Osteocyte (in vitro differentiated cells): ENCODE measurements around the gene AXIN2. TPM values are rescaled to one million over a fixed set of nuclear protein-coding genes. Genes with fewer than 3 reads are reported as not detected.
"Not testable (repeated sequence)": the region's sequence is repeated elsewhere in the genome, so short reads cannot be mapped to it uniquely, and the experiment has no call there.

Experiments
- DNase-seq: peaks from one replicate; pipeline ENCODE4 v3.0.0; 2021; ENCODE audit warnings: mixed read lengths; ENCODE audit not compliant: unreplicated experiment; ENCODE audit errors: extremely low spot score
- H3K27ac Mint-ChIP-seq: one replicate; pipeline ENCODE4 v1.8.0; 2021; ENCODE audit warnings: mild to moderate bottlenecking, mixed read lengths; ENCODE audit not compliant: unreplicated experiment
- H3K27me3 Mint-ChIP-seq: one replicate; pipeline ENCODE4 v1.8.0; 2021; ENCODE audit warnings: mixed read lengths; ENCODE audit not compliant: unreplicated experiment
- H3K36me3 Mint-ChIP-seq: one replicate; pipeline ENCODE4 v1.8.0; 2021; ENCODE audit warnings: mixed read lengths; ENCODE audit not compliant: unreplicated experiment
- H3K4me1 Mint-ChIP-seq: one replicate; pipeline ENCODE4 v1.8.0; 2021; ENCODE audit warnings: mixed read lengths; ENCODE audit not compliant: unreplicated experiment
- H3K4me3 Mint-ChIP-seq: one replicate; pipeline ENCODE4 v1.8.0; 2021; ENCODE audit warnings: mild to moderate bottlenecking, moderate library complexity, mixed read lengths; ENCODE audit not compliant: unreplicated experiment
- H3K9me3 Mint-ChIP-seq: one replicate; pipeline ENCODE4 v1.8.0; 2021; ENCODE audit warnings: mixed read lengths; ENCODE audit not compliant: unreplicated experiment
- total RNA-seq: library from RNA; stranded (reverse); gene quantifications from 2 replicates; pipeline ENCODE4 v1.2.1, GENCODE V29; 2021
- TF ChIP-seq, protein P1 (sequence below): fragments of 200-600 bp; sonication (generic); IDR thresholded peaks from 2 replicates; pipeline ENCODE4 v1.5.0; 2021; ENCODE audit warnings: antibody characterized with exemption, mild to moderate bottlenecking, moderate library complexity

Gene AXIN2
- total RNA-seq, 1 donor from 2014 or later = 16.6 TPM

- Mint-ChIP-seq H3K4me3 (no peak overlapping the region), H3K27ac (peak overlapping the region; percentile 28), H3K9me3 (no peaks in the 10 kb centered on the region), H3K27me3 (no peaks in the 10 kb centered on the region), H3K4me1 (peaks cover 19% of the 10 kb centered on the region), H3K36me3 (peaks cover 22% of the 10 kb centered on the region)
- TF ChIP-seq, protein P1, sequence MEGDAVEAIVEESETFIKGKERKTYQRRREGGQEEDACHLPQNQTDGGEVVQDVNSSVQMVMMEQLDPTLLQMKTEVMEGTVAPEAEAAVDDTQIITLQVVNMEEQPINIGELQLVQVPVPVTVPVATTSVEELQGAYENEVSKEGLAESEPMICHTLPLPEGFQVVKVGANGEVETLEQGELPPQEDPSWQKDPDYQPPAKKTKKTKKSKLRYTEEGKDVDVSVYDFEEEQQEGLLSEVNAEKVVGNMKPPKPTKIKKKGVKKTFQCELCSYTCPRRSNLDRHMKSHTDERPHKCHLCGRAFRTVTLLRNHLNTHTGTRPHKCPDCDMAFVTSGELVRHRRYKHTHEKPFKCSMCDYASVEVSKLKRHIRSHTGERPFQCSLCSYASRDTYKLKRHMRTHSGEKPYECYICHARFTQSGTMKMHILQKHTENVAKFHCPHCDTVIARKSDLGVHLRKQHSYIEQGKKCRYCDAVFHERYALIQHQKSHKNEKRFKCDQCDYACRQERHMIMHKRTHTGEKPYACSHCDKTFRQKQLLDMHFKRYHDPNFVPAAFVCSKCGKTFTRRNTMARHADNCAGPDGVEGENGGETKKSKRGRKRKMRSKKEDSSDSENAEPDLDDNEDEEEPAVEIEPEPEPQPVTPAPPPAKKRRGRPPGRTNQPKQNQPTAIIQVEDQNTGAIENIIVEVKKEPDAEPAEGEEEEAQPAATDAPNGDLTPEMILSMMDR = no peak
- DNase-seq = no peak
These were observed 31.5 kb downstream of the AXIN2 start for GRCh38 chr17:65529761-65530522.

- no peak overlapping the region for H3K27ac Mint-ChIP-seq
- no peaks in the 10 kb centered on the region for H3K9me3 Mint-ChIP-seq
- peaks cover 21% of the 10 kb centered on the region for H3K36me3 Mint-ChIP-seq
- no peak for DNase-seq
- no peaks in the 10 kb centered on the region for H3K27me3 Mint-ChIP-seq
- no peak overlapping the region for H3K4me3 Mint-ChIP-seq
- TF ChIP-seq, protein P1 = no peak
- peaks cover 20% of the 10 kb centered on the region for H3K4me1 Mint-ChIP-seq
These were observed 32.3 kb downstream of the AXIN2 start for GRCh38 chr17:65529040-65529633.

DNA sequence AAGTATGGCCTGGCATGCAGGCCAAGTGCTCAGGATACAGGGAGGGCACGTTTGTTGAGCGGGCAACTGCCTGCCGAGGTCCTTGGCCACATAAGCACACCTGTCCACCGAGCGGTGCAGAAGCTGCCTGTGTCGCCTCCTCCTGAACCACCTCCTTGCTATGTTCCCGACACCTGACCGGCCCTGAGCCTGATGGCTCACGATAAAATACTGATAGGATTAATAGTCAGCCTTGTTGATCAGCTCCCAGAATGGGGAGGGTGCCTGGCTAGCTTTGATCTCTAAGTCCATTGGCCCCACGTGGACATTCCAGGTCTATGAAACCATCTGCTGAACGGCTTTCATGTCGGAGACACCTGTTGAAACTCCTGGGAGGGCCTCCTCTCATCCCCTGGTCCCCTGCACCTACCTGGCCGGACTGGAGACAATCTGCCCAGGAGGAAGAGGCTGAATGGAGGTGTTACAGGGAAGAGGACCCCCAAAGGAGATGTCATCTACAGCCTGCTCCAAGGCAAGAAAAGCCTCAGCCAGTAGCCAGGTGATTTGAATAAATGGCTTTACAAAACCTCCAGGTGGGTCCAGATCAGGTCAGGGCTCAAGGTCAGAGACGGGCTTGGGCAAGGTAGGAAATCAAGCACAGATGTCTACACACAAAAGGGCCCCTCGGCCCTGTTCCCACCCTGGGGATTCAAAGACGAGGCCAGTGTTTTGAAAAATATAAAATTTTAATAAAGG, 33.4 kb downstream of the AXIN2 start:
- DNase-seq = no peak
- peaks cover 27% of the 10 kb centered on the region for H3K4me1 Mint-ChIP-seq
- no peak overlapping the region for H3K27ac Mint-ChIP-seq
- peaks cover 14% of the 10 kb centered on the region for H3K36me3 Mint-ChIP-seq
- H3K4me3 Mint-ChIP-seq = no peak overlapping the region
- no peaks in the 10 kb centered on the region for H3K9me3 Mint-ChIP-seq
- H3K27me3 Mint-ChIP-seq = no peaks in the 10 kb centered on the region
- TF ChIP-seq, protein P1 = no peak

DNA sequence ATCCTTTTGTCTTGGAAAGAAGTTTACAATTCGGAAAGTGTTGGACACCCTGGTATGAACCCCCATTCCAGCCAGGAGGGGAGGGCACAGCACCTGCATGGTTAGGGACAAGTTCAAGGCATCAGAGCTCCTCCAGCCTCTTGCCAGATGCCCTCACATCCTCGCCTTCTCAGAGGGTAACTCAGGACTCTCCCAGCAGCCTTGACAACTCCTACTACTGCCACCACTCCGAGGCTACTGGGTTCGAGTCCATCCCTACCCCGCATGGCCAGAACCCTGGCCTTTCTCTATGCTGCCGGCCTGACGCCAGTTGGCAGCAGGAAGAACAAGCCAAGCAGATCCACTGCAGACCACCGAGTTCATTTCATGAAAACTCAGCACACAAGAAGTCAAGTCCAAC, 34.1 kb downstream of the AXIN2 start:
- peaks cover 14% of the 10 kb centered on the region for H3K36me3 Mint-ChIP-seq
- no peak overlapping the region for H3K27ac Mint-ChIP-seq
- TF ChIP-seq, protein P1 = no peak
- no peak overlapping the region for H3K4me3 Mint-ChIP-seq
- no peaks in the 10 kb centered on the region for H3K9me3 Mint-ChIP-seq
- H3K4me1 Mint-ChIP-seq = peaks cover 27% of the 10 kb centered on the region
- DNase-seq = no peak
- H3K27me3 Mint-ChIP-seq = no peaks in the 10 kb centered on the region

DNA sequence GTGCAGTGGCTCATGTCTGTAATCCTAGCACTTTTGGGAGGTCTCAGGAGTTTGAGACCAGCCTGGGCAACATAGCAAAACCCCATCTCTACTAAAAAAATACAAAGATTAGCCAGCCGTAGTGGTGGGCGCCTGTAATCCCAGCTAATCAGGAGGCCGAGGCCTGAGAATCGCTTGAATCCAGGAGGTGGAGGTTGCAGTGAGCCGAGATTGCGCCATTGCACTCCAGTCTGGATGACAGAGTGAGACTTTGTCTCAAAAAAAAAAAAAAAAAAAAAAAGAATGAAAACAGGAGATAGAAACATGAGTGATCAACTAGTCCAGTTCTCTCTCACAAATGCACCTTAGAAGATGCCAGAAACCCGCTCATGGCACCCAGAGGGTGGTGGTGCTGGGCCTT, 34.6 kb downstream of the AXIN2 start:
- H3K27me3 Mint-ChIP-seq, H3K27ac Mint-ChIP-seq, H3K9me3 Mint-ChIP-seq, H3K4me3 Mint-ChIP-seq, DNase-seq: not testable (repeated sequence)
- Mint-ChIP-seq H3K4me1 (peaks cover 21% of the 10 kb centered on the region), H3K36me3 (peaks cover 11% of the 10 kb centered on the region)
